ENCODE measurements around the gene ZBTB7C. TPM values are rescaled to one million over a fixed set of nuclear protein-coding genes. Genes with fewer than 3 reads are reported as not detected.

Gene ZBTB7C
- total RNA-seq, 1 donor from 2014 or later: not detected

- TF ChIP-seq, protein P1, sequence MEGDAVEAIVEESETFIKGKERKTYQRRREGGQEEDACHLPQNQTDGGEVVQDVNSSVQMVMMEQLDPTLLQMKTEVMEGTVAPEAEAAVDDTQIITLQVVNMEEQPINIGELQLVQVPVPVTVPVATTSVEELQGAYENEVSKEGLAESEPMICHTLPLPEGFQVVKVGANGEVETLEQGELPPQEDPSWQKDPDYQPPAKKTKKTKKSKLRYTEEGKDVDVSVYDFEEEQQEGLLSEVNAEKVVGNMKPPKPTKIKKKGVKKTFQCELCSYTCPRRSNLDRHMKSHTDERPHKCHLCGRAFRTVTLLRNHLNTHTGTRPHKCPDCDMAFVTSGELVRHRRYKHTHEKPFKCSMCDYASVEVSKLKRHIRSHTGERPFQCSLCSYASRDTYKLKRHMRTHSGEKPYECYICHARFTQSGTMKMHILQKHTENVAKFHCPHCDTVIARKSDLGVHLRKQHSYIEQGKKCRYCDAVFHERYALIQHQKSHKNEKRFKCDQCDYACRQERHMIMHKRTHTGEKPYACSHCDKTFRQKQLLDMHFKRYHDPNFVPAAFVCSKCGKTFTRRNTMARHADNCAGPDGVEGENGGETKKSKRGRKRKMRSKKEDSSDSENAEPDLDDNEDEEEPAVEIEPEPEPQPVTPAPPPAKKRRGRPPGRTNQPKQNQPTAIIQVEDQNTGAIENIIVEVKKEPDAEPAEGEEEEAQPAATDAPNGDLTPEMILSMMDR (IDR thresholded peaks at IDR 0.05): no peak
- Mint-ChIP-seq H3K4me1 (no peaks in the 10 kb centered on the region), H3K4me3 (no peak overlapping the region), H3K9me3 (no peaks in the 10 kb centered on the region), H3K27me3 (peaks cover 16% of the 10 kb centered on the region), H3K36me3 (ENCODE audit: low read depth) (no peaks in the 10 kb centered on the region), H3K27ac (no peak overlapping the region)
- POLR2A ChIA-PET: no interaction called here
- no peak for DNase-seq
- CTCF ChIA-PET: no interaction called here
- intact Hi-C loops (cut with micrococcal nuclease): no loop called here
- ATAC-seq (ENCODE audit: low read depth): no peak
These were observed 384.1 kb downstream of the ZBTB7C start for GRCh38 chr18:48024881-48025660.

- Mint-ChIP-seq H3K27me3 (peaks cover 18% of the 10 kb centered on the region), H3K27ac (no peak overlapping the region), H3K36me3 (ENCODE audit: low read depth) (no peaks in the 10 kb centered on the region), H3K9me3 (no peaks in the 10 kb centered on the region), H3K4me3 (no peak overlapping the region), H3K4me1 (no peaks in the 10 kb centered on the region)
- ChIA-PET POLR2A (no interaction called here), CTCF (no interaction called here)
- DNase-seq (no peak), ATAC-seq (ENCODE audit: low read depth) (no peak)
- intact Hi-C loops (cut with micrococcal nuclease): no loop called here
- TF ChIP-seq, protein P1 (IDR thresholded peaks at IDR 0.05): no peak
These were observed 385.1 kb downstream of the ZBTB7C start for GRCh38 chr18:48024009-48024512.

DNA sequence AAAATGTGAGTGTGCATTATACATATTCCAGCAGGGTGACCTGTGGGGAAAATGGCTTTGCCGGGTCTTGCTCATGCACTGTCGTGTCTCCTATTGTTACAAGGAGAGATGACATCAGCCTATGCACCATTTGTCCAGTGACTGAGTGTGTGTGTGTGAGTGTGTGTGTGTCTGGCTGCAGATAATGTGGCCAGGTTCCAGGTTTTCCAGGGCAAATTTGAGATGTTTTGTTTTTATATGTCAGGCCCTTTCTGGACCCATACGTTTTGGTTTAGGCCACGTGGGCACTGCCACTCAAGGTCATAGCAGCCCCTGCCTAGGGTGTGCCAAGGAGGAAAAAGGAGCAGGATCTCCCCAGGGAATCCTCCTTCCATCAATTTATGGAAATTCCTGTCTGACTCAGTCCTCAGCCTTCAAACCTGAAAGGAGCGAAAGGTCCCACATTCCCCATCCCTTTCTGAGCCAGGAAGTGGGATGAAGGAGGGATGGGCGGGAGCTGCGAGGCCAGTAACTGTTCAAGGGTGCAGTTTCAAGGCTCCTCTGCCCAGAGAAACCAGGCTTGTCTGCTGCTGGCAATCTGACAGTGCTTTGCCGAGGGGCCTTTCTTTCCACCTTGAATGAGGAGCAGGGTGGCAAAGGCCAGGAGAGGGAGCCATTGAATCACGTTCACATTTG, 385.7 kb downstream of the ZBTB7C start:
- no peaks in the 10 kb centered on the region for H3K9me3 Mint-ChIP-seq
- H3K36me3 Mint-ChIP-seq (ENCODE audit: low read depth): no peaks in the 10 kb centered on the region
- no peak for DNase-seq
- ATAC-seq (ENCODE audit: low read depth): no peak
- no peak overlapping the region for H3K27ac Mint-ChIP-seq
- POLR2A ChIA-PET: no interaction called here
- CTCF ChIA-PET: no interaction called here
- H3K27me3 Mint-ChIP-seq: peaks cover 18% of the 10 kb centered on the region
- TF ChIP-seq, protein P1 (IDR thresholded peaks at IDR 0.05): no peak
- H3K4me3 Mint-ChIP-seq: no peak overlapping the region
- H3K4me1 Mint-ChIP-seq: no peaks in the 10 kb centered on the region
- intact Hi-C loops (cut with micrococcal nuclease): no loop called here

GRCh38 chr18:48022531-48023329, 386.5 kb downstream of the ZBTB7C start:
- ATAC-seq (ENCODE audit: low read depth) (peak; percentile 42), DNase-seq (no peak)
- H3K36me3 Mint-ChIP-seq (ENCODE audit: low read depth): no peaks in the 10 kb centered on the region
- ChIA-PET CTCF (interaction anchor here (1.6 kb wide), 1 partner anchor 250 kb away, joined by 5 read pairs; no protein-coding TSS in a partner anchor), POLR2A (no interaction called here)
- no peaks in the 10 kb centered on the region for H3K4me1 Mint-ChIP-seq
- no peak overlapping the region for H3K4me3 Mint-ChIP-seq
- intact Hi-C loops (cut with micrococcal nuclease): loop anchor here (1.0 kb wide), 1 partner anchor 91 kb away; no protein-coding TSS in a partner anchor
- no peaks in the 10 kb centered on the region for H3K9me3 Mint-ChIP-seq
- no peak overlapping the region for H3K27ac Mint-ChIP-seq
- H3K27me3 Mint-ChIP-seq: peaks cover 18% of the 10 kb centered on the region
- TF ChIP-seq, protein P1 (IDR thresholded peaks at IDR 0.05): no peak

Data from activated B cell treated with CpG ODN at 0.5 μM for 24 hours (primary cell).